ENCODE measurements around the gene MMP23B. TPM values are rescaled to one million over a fixed set of nuclear protein-coding genes. Genes with fewer than 3 reads are reported as not detected.
"Not testable (repeated sequence)": the region's sequence is repeated elsewhere in the genome, so short reads cannot be mapped to it uniquely, and the experiment has no call there.

The MMP23B gene
- total RNA-seq, 1 experiment from 2014 or later, result 4.9 TPM

- H3K36me3 ChIP-seq (ENCODE audit: low read depth); intact Hi-C loops (cut with micrococcal nuclease; ENCODE audit: unreplicated experiment); POLR2A ChIA-PET (ENCODE audit: unreplicated experiment): not testable (repeated sequence)
Measured at GRCh38 chr1:1637479-1637875, 5.5 kb downstream of the MMP23B start.

GRCh38 chr1:1638528-1638927 is 6.6 kb downstream of the MMP23B start:
- H2AFZ ChIP-seq; H3K27me3 ChIP-seq (ENCODE audit: insufficient read depth, low read depth); H3F3A ChIP-seq (ENCODE audit: insufficient read depth, low read depth); H3K27ac ChIP-seq; intact Hi-C loops (cut with micrococcal nuclease; ENCODE audit: unreplicated experiment); H3K4me2 ChIP-seq; H3K79me2 ChIP-seq (ENCODE audit: low read depth); H3K4me3 ChIP-seq; DNase-seq; H3K36me3 ChIP-seq (ENCODE audit: low read depth); H4K20me1 ChIP-seq (ENCODE audit: insufficient read depth); H3K9me3 ChIP-seq (ENCODE audit: insufficient read depth, low read depth); BruUV-seq (replicated peaks); H3K9me2 ChIP-seq (ENCODE audit: insufficient read depth); CTCF ChIA-PET; H3K4me1 ChIP-seq (replicated peaks; ENCODE audit: insufficient read depth): not testable (repeated sequence)
- POLR2A ChIA-PET (ENCODE audit: unreplicated experiment), result interaction anchor here (0.7 kb wide), 1 partner anchor 10 kb away, joined by 9 read pairs; no protein-coding TSS in a partner anchor

More at GRCh38 chr1:1637479-1637875, 5.5 kb downstream of the MMP23B start:
- H3K27ac ChIP-seq; CTCF ChIA-PET; H3K27me3 ChIP-seq (ENCODE audit: insufficient read depth, low read depth); H3K4me2 ChIP-seq; H2AFZ ChIP-seq; H3K4me3 ChIP-seq; H3K4me1 ChIP-seq (replicated peaks; ENCODE audit: insufficient read depth); H3K9me2 ChIP-seq (ENCODE audit: insufficient read depth); H4K20me1 ChIP-seq (ENCODE audit: insufficient read depth); H3K79me2 ChIP-seq (ENCODE audit: low read depth); BruUV-seq (replicated peaks); H3K9me3 ChIP-seq (ENCODE audit: insufficient read depth, low read depth); H3F3A ChIP-seq (ENCODE audit: insufficient read depth, low read depth); DNase-seq: not testable (repeated sequence)

- H3F3A ChIP-seq (ENCODE audit: insufficient read depth, low read depth); H3K9me2 ChIP-seq (ENCODE audit: insufficient read depth); H3K79me2 ChIP-seq (ENCODE audit: low read depth); H4K20me1 ChIP-seq (ENCODE audit: insufficient read depth); CTCF ChIA-PET; H3K9me3 ChIP-seq (ENCODE audit: insufficient read depth, low read depth); H3K4me1 ChIP-seq (replicated peaks; ENCODE audit: insufficient read depth); H3K27me3 ChIP-seq (ENCODE audit: insufficient read depth, low read depth); H3K36me3 ChIP-seq (ENCODE audit: low read depth); H3K4me3 ChIP-seq; H3K27ac ChIP-seq; intact Hi-C loops (cut with micrococcal nuclease; ENCODE audit: unreplicated experiment); H3K4me2 ChIP-seq; H2AFZ ChIP-seq; POLR2A ChIA-PET (ENCODE audit: unreplicated experiment); DNase-seq; BruUV-seq (replicated peaks): not testable (repeated sequence)
Measured at GRCh38 chr1:1639368-1639767, 7.4 kb downstream of the MMP23B start.

- H3K4me1 ChIP-seq (replicated peaks; ENCODE audit: insufficient read depth); H2AFZ ChIP-seq; H3K27ac ChIP-seq; DNase-seq; H4K20me1 ChIP-seq (ENCODE audit: insufficient read depth); H3K36me3 ChIP-seq (ENCODE audit: low read depth); H3K4me3 ChIP-seq; intact Hi-C loops (cut with micrococcal nuclease; ENCODE audit: unreplicated experiment); H3K79me2 ChIP-seq (ENCODE audit: low read depth); POLR2A ChIA-PET (ENCODE audit: unreplicated experiment); H3K9me3 ChIP-seq (ENCODE audit: insufficient read depth, low read depth); H3K27me3 ChIP-seq (ENCODE audit: insufficient read depth, low read depth); H3K4me2 ChIP-seq; BruUV-seq (replicated peaks); H3F3A ChIP-seq (ENCODE audit: insufficient read depth, low read depth); H3K9me2 ChIP-seq (ENCODE audit: insufficient read depth); CTCF ChIA-PET: not testable (repeated sequence)
Measured at GRCh38 chr1:1640081-1640480, 8.1 kb downstream of the MMP23B start.

GRCh38 chr1:1640711-1641461 is 8.9 kb downstream of the MMP23B start:
- POLR2A ChIA-PET (ENCODE audit: unreplicated experiment); H3K4me1 ChIP-seq (replicated peaks; ENCODE audit: insufficient read depth); H3K27me3 ChIP-seq (ENCODE audit: insufficient read depth, low read depth); H3K36me3 ChIP-seq (ENCODE audit: low read depth); H2AFZ ChIP-seq; H3K27ac ChIP-seq; DNase-seq; BruUV-seq (replicated peaks); H4K20me1 ChIP-seq (ENCODE audit: insufficient read depth); CTCF ChIA-PET; H3K9me3 ChIP-seq (ENCODE audit: insufficient read depth, low read depth); H3K79me2 ChIP-seq (ENCODE audit: low read depth); H3K9me2 ChIP-seq (ENCODE audit: insufficient read depth); H3K4me2 ChIP-seq; H3K4me3 ChIP-seq; intact Hi-C loops (cut with micrococcal nuclease; ENCODE audit: unreplicated experiment); H3F3A ChIP-seq (ENCODE audit: insufficient read depth, low read depth): not testable (repeated sequence)

GRCh38 chr1:1646326-1646725 is 14.4 kb downstream of the MMP23B start:
- POLR2A ChIA-PET (ENCODE audit: unreplicated experiment); H4K20me1 ChIP-seq (ENCODE audit: insufficient read depth); H3K27me3 ChIP-seq (ENCODE audit: insufficient read depth, low read depth); H3K36me3 ChIP-seq (ENCODE audit: low read depth); H3K9me3 ChIP-seq (ENCODE audit: insufficient read depth, low read depth); H3F3A ChIP-seq (ENCODE audit: insufficient read depth, low read depth); H3K4me2 ChIP-seq; BruUV-seq (replicated peaks); H2AFZ ChIP-seq; H3K4me1 ChIP-seq (replicated peaks; ENCODE audit: insufficient read depth); H3K4me3 ChIP-seq; intact Hi-C loops (cut with micrococcal nuclease; ENCODE audit: unreplicated experiment); H3K79me2 ChIP-seq (ENCODE audit: low read depth); H3K9me2 ChIP-seq (ENCODE audit: insufficient read depth); CTCF ChIA-PET; DNase-seq; H3K27ac ChIP-seq: not testable (repeated sequence)

GRCh38 chr1:1647567-1648241 is 15.7 kb downstream of the MMP23B start:
- intact Hi-C loops (cut with micrococcal nuclease; ENCODE audit: unreplicated experiment); H3K4me3 ChIP-seq; H3K79me2 ChIP-seq (ENCODE audit: low read depth); H3K9me3 ChIP-seq (ENCODE audit: insufficient read depth, low read depth); H3K4me2 ChIP-seq; POLR2A ChIA-PET (ENCODE audit: unreplicated experiment); BruUV-seq (replicated peaks); CTCF ChIA-PET; H2AFZ ChIP-seq; H3K36me3 ChIP-seq (ENCODE audit: low read depth); H3K27ac ChIP-seq; H3K27me3 ChIP-seq (ENCODE audit: insufficient read depth, low read depth); H3K4me1 ChIP-seq (replicated peaks; ENCODE audit: insufficient read depth); H3K9me2 ChIP-seq (ENCODE audit: insufficient read depth); H3F3A ChIP-seq (ENCODE audit: insufficient read depth, low read depth); H4K20me1 ChIP-seq (ENCODE audit: insufficient read depth); DNase-seq: not testable (repeated sequence)

Measured in PC-9 (cell line).